SK-N-SH (cell line): ENCODE results near the gene TP53AIP1.

Experiments
- FOXJ3 ChIP-seq: sonication (generic); formaldehyde crosslinking; IDR thresholded peaks from 2 replicates; pipeline ENCODE4 v1.5.1; 2020; ENCODE audit warnings: mild to moderate bottlenecking, missing genetic modification reagents
- POLR2AphosphoS5 ChIP-seq: IDR thresholded peaks from 2 replicates; pipeline ENCODE4 v1.6.1; 2012; ENCODE audit warnings: low read depth, low read length
- TF ChIP-seq, protein P1 (sequence below): IDR thresholded peaks from 2 replicates; pipeline ENCODE4 v1.6.1; 2012; ENCODE audit warnings: mild to moderate bottlenecking, low read depth, low read length, moderate library complexity
- TF ChIP-seq, protein P2 (sequence below): IDR thresholded peaks from 2 replicates; pipeline ENCODE4 v1.4.0; 2012; ENCODE audit warnings: low read depth, borderline replicate concordance
- TF ChIP-seq, protein P3 (sequence below): fragments of 200-600 bp; sonication (generic); IDR thresholded peaks from 2 replicates; pipeline ENCODE4 v1.6.1; 2017; ENCODE audit warnings: antibody characterized with exemption, mild to moderate bottlenecking, moderate library complexity
- TF ChIP-seq, protein P4 (sequence below): IDR thresholded peaks from 2 replicates; pipeline ENCODE4; 2012

DNA sequence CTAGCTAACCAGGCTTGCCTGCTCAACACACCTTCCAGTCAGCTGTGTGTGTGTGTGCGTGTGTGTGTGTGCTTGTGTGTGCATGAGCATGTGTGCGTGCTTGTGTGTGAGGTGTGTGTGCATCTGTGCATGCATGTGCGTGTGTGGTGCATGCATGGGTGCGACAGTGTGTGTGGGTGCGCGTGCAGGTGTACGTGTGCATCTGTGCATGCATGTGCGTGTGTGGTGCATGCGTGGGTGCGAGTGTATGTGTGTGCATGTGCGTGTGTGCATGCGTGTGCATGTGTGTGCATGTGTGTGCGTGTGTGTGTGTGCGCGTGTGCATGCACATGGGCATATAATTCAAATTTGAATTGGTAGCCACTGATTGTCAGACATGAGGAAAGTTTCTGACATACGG, 10.5 kb upstream of the TP53AIP1 start:
- no peak for TF ChIP-seq FOXJ3 (CRISPR knock-in tag)
- TF ChIP-seq, protein P1, sequence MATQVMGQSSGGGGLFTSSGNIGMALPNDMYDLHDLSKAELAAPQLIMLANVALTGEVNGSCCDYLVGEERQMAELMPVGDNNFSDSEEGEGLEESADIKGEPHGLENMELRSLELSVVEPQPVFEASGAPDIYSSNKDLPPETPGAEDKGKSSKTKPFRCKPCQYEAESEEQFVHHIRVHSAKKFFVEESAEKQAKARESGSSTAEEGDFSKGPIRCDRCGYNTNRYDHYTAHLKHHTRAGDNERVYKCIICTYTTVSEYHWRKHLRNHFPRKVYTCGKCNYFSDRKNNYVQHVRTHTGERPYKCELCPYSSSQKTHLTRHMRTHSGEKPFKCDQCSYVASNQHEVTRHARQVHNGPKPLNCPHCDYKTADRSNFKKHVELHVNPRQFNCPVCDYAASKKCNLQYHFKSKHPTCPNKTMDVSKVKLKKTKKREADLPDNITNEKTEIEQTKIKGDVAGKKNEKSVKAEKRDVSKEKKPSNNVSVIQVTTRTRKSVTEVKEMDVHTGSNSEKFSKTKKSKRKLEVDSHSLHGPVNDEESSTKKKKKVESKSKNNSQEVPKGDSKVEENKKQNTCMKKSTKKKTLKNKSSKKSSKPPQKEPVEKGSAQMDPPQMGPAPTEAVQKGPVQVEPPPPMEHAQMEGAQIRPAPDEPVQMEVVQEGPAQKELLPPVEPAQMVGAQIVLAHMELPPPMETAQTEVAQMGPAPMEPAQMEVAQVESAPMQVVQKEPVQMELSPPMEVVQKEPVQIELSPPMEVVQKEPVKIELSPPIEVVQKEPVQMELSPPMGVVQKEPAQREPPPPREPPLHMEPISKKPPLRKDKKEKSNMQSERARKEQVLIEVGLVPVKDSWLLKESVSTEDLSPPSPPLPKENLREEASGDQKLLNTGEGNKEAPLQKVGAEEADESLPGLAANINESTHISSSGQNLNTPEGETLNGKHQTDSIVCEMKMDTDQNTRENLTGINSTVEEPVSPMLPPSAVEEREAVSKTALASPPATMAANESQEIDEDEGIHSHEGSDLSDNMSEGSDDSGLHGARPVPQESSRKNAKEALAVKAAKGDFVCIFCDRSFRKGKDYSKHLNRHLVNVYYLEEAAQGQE: no peak
- TF ChIP-seq, protein P2, sequence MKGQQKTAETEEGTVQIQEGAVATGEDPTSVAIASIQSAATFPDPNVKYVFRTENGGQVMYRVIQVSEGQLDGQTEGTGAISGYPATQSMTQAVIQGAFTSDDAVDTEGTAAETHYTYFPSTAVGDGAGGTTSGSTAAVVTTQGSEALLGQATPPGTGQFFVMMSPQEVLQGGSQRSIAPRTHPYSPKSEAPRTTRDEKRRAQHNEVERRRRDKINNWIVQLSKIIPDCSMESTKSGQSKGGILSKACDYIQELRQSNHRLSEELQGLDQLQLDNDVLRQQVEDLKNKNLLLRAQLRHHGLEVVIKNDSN: no peak
- TF ChIP-seq, protein P3, sequence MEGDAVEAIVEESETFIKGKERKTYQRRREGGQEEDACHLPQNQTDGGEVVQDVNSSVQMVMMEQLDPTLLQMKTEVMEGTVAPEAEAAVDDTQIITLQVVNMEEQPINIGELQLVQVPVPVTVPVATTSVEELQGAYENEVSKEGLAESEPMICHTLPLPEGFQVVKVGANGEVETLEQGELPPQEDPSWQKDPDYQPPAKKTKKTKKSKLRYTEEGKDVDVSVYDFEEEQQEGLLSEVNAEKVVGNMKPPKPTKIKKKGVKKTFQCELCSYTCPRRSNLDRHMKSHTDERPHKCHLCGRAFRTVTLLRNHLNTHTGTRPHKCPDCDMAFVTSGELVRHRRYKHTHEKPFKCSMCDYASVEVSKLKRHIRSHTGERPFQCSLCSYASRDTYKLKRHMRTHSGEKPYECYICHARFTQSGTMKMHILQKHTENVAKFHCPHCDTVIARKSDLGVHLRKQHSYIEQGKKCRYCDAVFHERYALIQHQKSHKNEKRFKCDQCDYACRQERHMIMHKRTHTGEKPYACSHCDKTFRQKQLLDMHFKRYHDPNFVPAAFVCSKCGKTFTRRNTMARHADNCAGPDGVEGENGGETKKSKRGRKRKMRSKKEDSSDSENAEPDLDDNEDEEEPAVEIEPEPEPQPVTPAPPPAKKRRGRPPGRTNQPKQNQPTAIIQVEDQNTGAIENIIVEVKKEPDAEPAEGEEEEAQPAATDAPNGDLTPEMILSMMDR: no peak
- TF ChIP-seq, protein P4, sequence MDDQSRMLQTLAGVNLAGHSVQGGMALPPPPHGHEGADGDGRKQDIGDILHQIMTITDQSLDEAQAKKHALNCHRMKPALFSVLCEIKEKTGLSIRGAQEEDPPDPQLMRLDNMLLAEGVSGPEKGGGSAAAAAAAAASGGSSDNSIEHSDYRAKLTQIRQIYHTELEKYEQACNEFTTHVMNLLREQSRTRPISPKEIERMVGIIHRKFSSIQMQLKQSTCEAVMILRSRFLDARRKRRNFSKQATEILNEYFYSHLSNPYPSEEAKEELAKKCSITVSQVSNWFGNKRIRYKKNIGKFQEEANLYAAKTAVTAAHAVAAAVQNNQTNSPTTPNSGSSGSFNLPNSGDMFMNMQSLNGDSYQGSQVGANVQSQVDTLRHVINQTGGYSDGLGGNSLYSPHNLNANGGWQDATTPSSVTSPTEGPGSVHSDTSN: no peak
- no peak for TF ChIP-seq POLR2AphosphoS5
